Lower leg skin (tissue), 3 donors: ENCODE results near the gene STK11IP.

Experiments
- CTCF ChIP-seq, 3 donors: fragments of 450-650 bp; IDR thresholded peaks; one replicate each; pipeline ENCODE4 v1.5.1; 2016; ENCODE audit warnings: antibody characterized with exemption in 3 of 3, mild to moderate bottlenecking in 3 of 3, moderate library complexity in 2 of 3
- POLR2A ChIP-seq, 2 donors: fragments of 450-650 bp; IDR thresholded peaks; one replicate each; pipeline ENCODE4 v1.6.1; 2016 to 2017; ENCODE audit warnings: antibody characterized with exemption in 2 of 2, mild to moderate bottlenecking in 1 of 2, moderate library complexity in 1 of 2

DNA sequence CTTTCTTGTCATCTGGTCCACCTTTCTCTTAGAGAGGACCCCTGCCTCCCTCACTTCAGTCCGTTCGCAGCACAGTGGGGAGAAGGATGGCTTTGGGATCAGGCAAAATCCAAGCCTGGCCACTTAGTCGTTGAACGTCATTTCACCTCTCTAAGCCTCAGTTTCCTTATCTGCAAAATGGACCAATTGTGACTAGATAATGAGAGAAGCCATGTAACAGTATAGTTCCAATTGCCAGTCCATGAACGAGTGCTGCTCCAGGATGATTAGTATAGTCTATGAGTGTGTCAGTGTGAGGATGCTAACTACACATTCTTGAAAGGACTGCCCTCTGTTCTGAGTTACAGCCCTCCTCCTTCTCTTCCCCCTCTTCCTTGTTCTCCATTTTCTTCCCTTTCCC is 24.5 kb upstream of the STK11IP start:
- no peak for TF ChIP-seq CTCF (IDR thresholded peaks at IDR 0.05)
- TF ChIP-seq POLR2A (IDR thresholded peaks at IDR 0.05) = no peak
